Measurements from ENCODE around the gene HDAC4.

Gene HDAC4

DNA sequence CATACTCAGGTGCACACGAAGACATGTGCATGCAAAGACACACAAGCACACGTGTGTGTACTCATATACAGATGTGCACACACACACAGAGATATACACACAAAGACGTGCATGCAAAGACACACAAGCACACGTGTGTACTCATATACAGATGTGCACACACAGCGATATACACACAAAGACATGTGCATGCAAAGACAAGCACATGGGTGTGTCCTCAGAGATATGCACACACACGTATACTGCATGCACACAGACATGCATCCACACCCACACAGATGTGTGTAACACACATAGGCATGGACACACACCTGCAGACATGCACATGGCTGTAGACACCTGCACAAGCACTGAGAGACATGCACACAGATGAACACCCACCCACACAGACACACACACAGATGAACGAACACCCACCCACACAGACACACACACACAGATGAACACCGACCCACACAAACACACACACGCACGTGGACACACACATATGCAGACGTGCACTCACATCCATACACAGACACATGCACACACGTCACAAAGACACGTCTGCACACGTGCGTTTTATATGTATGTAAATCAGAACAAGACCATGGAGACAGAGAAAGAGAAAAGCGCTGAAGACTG is 321.0 kb downstream of the HDAC4 start (continued):
- TF ChIP-seq, protein P1, sequence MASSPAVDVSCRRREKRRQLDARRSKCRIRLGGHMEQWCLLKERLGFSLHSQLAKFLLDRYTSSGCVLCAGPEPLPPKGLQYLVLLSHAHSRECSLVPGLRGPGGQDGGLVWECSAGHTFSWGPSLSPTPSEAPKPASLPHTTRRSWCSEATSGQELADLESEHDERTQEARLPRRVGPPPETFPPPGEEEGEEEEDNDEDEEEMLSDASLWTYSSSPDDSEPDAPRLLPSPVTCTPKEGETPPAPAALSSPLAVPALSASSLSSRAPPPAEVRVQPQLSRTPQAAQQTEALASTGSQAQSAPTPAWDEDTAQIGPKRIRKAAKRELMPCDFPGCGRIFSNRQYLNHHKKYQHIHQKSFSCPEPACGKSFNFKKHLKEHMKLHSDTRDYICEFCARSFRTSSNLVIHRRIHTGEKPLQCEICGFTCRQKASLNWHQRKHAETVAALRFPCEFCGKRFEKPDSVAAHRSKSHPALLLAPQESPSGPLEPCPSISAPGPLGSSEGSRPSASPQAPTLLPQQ (tag by site-specific recombination; IDR thresholded peaks at IDR 0.05), result no peak

DNA sequence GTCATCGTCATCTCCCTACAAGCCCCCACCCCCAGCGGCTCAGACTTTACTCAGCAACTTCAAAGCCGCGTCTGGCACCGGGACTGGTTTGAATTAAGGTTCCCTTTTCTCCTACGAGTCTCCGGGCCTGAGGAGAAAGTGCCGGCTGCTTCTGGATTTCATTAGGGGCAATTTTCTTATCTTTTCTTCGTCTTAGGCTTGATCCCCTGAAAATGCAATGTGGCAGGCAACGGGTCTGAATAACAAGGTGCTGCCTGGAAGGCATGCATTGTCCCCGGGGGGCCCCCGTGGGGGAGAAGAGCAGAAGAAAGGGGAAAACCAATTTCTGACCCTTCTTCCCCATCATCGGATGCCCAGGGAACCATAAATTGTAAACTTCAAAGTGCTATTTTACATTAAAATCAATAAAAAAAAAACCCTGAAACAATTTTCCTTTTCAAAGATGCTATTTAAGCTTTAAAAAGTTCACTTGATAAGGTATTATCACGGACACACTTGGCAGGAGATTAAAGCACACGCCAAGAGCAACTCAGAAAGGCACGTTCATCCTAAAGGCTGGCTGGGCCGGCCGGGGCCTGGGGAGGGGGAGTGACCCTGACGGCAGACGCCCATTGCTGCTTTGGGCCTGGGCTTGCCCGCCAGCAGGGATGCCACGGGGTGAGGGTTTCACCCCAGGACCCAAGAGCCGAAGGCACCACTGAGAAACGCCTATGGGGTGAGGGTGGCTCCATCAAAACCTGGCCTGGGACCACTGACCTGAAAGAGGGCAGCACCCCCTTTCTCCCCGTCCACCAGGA is 322.5 kb downstream of the HDAC4 start:
- TF ChIP-seq SCRT2 (tag by site-specific recombination; IDR thresholded peaks at IDR 0.05) (no peak), ZNF549 (tag by site-specific recombination; IDR thresholded peaks at IDR 0.05) (no peak), ZFP41 (tag by site-specific recombination; IDR thresholded peaks at IDR 0.05; ENCODE audit: borderline replicate concordance) (no peak), ZNF133 (tag by site-specific recombination; IDR thresholded peaks at IDR 0.05) (no peak), WT1 (tag by site-specific recombination; IDR thresholded peaks at IDR 0.05) (no peak)
- TF ChIP-seq, protein P2, sequence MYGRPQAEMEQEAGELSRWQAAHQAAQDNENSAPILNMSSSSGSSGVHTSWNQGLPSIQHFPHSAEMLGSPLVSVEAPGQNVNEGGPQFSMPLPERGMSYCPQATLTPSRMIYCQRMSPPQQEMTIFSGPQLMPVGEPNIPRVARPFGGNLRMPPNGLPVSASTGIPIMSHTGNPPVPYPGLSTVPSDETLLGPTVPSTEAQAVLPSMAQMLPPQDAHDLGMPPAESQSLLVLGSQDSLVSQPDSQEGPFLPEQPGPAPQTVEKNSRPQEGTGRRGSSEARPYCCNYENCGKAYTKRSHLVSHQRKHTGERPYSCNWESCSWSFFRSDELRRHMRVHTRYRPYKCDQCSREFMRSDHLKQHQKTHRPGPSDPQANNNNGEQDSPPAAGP (tag by site-specific recombination; IDR thresholded peaks at IDR 0.05), result no peak
- TF ChIP-seq, protein P3, sequence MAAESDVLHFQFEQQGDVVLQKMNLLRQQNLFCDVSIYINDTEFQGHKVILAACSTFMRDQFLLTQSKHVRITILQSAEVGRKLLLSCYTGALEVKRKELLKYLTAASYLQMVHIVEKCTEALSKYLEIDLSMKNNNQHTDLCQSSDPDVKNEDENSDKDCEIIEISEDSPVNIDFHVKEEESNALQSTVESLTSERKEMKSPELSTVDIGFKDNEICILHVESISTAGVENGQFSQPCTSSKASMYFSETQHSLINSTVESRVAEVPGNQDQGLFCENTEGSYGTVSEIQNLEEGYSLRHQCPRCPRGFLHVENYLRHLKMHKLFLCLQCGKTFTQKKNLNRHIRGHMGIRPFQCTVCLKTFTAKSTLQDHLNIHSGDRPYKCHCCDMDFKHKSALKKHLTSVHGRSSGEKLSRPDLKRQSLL (tag by site-specific recombination; IDR thresholded peaks at IDR 0.05), result no peak
- CTCF ChIA-PET, result no interaction called here
- Histone ChIP-seq H3K4me3 (ENCODE audit: low read depth, low read length) (no peak overlapping the region), H3K9me3 (ENCODE audit: control insufficient read depth, insufficient read depth, low read depth, low read length) (no peaks in the 10 kb centered on the region), H3K27ac (ENCODE audit: extremely low read depth, low read depth, low read length) (no peak overlapping the region), H3K4me1 (ENCODE audit: control insufficient read depth, insufficient read depth, low read length) (no peaks in the 10 kb centered on the region), H3K36me3 (ENCODE audit: control insufficient read depth in 2 of 2, insufficient read depth in 1 of 2, low read length in 2 of 2) (peaks cover 0 to 8% of the 10 kb centered on the region in 2 experiments; a peak in 1 of 3 replicates)
- POLR2A ChIA-PET, result no interaction called here

DNA sequence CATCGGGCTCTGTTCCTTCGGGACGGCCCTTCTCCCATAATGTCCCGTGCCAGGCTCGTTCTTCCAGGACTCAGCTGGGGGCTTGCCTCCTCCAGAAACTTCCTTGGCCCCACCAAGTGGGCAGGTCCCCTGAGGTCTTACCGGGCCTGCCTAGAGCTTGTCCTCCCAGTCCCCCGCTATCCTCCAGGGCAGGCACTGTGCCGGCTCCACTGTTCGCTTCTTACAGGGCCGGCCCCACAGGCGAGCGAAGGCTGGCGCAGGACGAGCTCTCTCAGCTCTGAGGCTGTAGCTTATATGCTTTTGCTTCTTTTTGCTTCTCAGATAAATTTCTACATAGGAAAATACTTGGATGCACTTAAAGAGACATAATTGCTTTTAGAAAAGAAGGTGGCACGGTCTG is 323.6 kb downstream of the HDAC4 start:
- POLR2A ChIA-PET, result no interaction called here
- TF ChIP-seq ZNF221 (tag by site-specific recombination; IDR thresholded peaks at IDR 0.05; ENCODE audit: borderline replicate concordance) (no peak), YY2 (tag by site-specific recombination; IDR thresholded peaks at IDR 0.05) (no peak), ZNF624 (tag by site-specific recombination; IDR thresholded peaks at IDR 0.05) (no peak), ZNF629 (tag by site-specific recombination; IDR thresholded peaks at IDR 0.05) (no peak), ZNF768 (tag by site-specific recombination; IDR thresholded peaks at IDR 0.05) (no peak), ZNF660 (tag by site-specific recombination; IDR thresholded peaks at IDR 0.05) (no peak), ZNF792 (tag by site-specific recombination; IDR thresholded peaks at IDR 0.05) (no peak), ZXDB (tag by site-specific recombination; IDR thresholded peaks at IDR 0.05) (no peak), ZNF585B (tag by site-specific recombination; IDR thresholded peaks at IDR 0.05) (no peak), SCRT1 (tag by site-specific recombination; IDR thresholded peaks at IDR 0.05; ENCODE audit: borderline replicate concordance) (no peak), ZNF292 (tag by site-specific recombination; IDR thresholded peaks at IDR 0.05; ENCODE audit: borderline replicate concordance, low read depth) (no peak), ZFP37 (tag by site-specific recombination; IDR thresholded peaks at IDR 0.05) (no peak)
- TF ChIP-seq, protein P2 (tag by site-specific recombination; IDR thresholded peaks at IDR 0.05), result no peak
- Histone ChIP-seq H3K9me3 (ENCODE audit: control insufficient read depth, insufficient read depth, low read depth, low read length) (no peaks in the 10 kb centered on the region), H3K4me3 (ENCODE audit: low read depth, low read length) (no peak overlapping the region), H3K27ac (ENCODE audit: extremely low read depth, low read depth, low read length) (no peak overlapping the region), H3K36me3 (ENCODE audit: control insufficient read depth in 2 of 2, insufficient read depth in 1 of 2, low read length in 2 of 2) (peaks cover 0 to 8% of the 10 kb centered on the region in 2 experiments; a peak in 1 of 3 replicates), H3K4me1 (ENCODE audit: control insufficient read depth, insufficient read depth, low read length) (no peaks in the 10 kb centered on the region)
- CTCF ChIA-PET, result no interaction called here
